HepG2 (cell line): ENCODE measurements around the gene UBE3D. TPM values are rescaled to one million over a fixed set of nuclear protein-coding genes. Genes with fewer than 3 reads are reported as not detected.

ENCODE experiments used
- ATAC-seq: fragments of 200-7000 bp; cut with Tn5 transposase; 3 replicates; pipeline ENCODE4 v1.9.1; 2020; ENCODE audit warnings: mild to moderate bottlenecking, moderate library complexity
- BruUV-seq: library from RNA; stranded (reverse); fragments of 400-500 nt; replicated peaks from 2 replicates; lab custom pipeline; 2021; lab: Mats Ljungman, UMichigan
- CTCF ChIA-PET: fragments of 300-600 bp; formaldehyde crosslinking; extraction: SDS; loops from one replicate; lab custom pipeline; 2021; ENCODE audit warnings: low total read pairs, inconsistent platforms, low intra/inter-chr PET ratio; lab: Yijun Ruan, JAX
- POLR2A ChIA-PET: fragments of 350-600 bp; sonication (Branson Sonifier 250); formaldehyde crosslinking; loops from one replicate; lab custom pipeline; 2020; ENCODE audit warnings: antibody characterized with exemption, inconsistent platforms; lab: Yijun Ruan, JAX
- DNase-seq: peaks from one replicate; pipeline ENCODE4 v3.0.0-alpha.2; 2015; ENCODE audit warnings: low spot score
- FAIRE-seq: peaks from 3 replicates; lab custom pipeline; 2011; peaks lifted over from hg19 to GRCh38; lab: Jason Lieb, UNC
- H2AFZ ChIP-seq: one replicate; pipeline ENCODE4 v1.6.1; 2011; ENCODE audit warnings: low read length, inconsistent platforms
- H3K27ac ChIP-seq: fragments of 300-600 bp; 3 replicates; pipeline ENCODE4 v1.8.0; 2011; ENCODE audit warnings: mixed run types, mild to moderate bottlenecking, mixed read lengths, low read length, inconsistent platforms; ENCODE audit not compliant: insufficient read depth; ENCODE audit errors: extremely low read length
- H3K27me3 ChIP-seq, 2 experiments: fragments of 200-600 bp in 1 of 2; 2 replicates in 1 of 2; 3 replicates in 1 of 2; pipeline versions ENCODE4 v1.6.0 to v1.8.0; 2011; ENCODE audit warnings: low read length in 2 of 2, mild to moderate bottlenecking in 2 of 2, moderate library complexity in 2 of 2, inconsistent platforms in 1 of 2; ENCODE audit not compliant: insufficient read depth in 2 of 2, control insufficient read depth in 1 of 2
- H3K36me3 ChIP-seq, 2 experiments: fragments of 200-600 bp in 1 of 2; replicated peaks in 1 of 2; 2 replicates in 1 of 2; 3 replicates in 1 of 2; pipeline versions ENCODE4 v1.5.1 to v1.8.0; 2011; ENCODE audit warnings: low read length in 2 of 2, inconsistent platforms in 1 of 2; ENCODE audit not compliant: insufficient read depth in 2 of 2, control insufficient read depth in 1 of 2
- H3K4me1 ChIP-seq: 2 replicates; pipeline ENCODE4 v1.5.1; 2012; ENCODE audit warnings: low read length, inconsistent platforms; ENCODE audit not compliant: insufficient read depth
- H3K4me2 ChIP-seq: 2 replicates; pipeline ENCODE4 v1.6.0; 2011; ENCODE audit warnings: low read depth, low read length, inconsistent platforms
- H3K4me3 ChIP-seq, 3 experiments: fragments of 200-600 bp in 1 of 3; sonication (generic), shearing (Covaris generic) in 1 of 3; replicated peaks in 1 of 3; 2 replicates each; pipeline ENCODE4 v1.5.1; 2011 to 2016; ENCODE audit warnings: low read length in 3 of 3, inconsistent platforms in 2 of 3, low read depth in 2 of 3, mild to moderate bottlenecking in 2 of 3, control low read depth in 1 of 3, mixed read lengths in 1 of 3; ENCODE audit not compliant: insufficient read depth in 1 of 3
- H3K79me2 ChIP-seq: one replicate; pipeline ENCODE4 v1.6.1; 2011; ENCODE audit warnings: low read length, inconsistent platforms; ENCODE audit not compliant: insufficient read depth
- H3K9ac ChIP-seq: 2 replicates; pipeline ENCODE4 v1.6.0; 2011; ENCODE audit warnings: mild to moderate bottlenecking, low read depth, low read length, inconsistent platforms; ENCODE audit not compliant: insufficient read depth
- H3K9me3 ChIP-seq: 2 replicates; pipeline ENCODE4 v1.5.1; 2012; ENCODE audit warnings: mild to moderate bottlenecking, low read length
- H4K20me1 ChIP-seq: 2 replicates; pipeline ENCODE4 v1.6.0; 2011; ENCODE audit warnings: inconsistent platforms, mild to moderate bottlenecking, low read length, moderate library complexity; ENCODE audit not compliant: insufficient read depth
- AGO1 ChIP-seq: fragments of 200-400 bp; formaldehyde crosslinking; IDR thresholded peaks from 2 replicates; pipeline ENCODE4 v1.6.1; 2017; ENCODE audit warnings: mild to moderate bottlenecking, low read depth, low read length, moderate library complexity; ENCODE audit not compliant: poor library complexity, severe bottlenecking
- ARID3A ChIP-seq: IDR thresholded peaks from 2 replicates; pipeline ENCODE4 v1.6.1; 2012; ENCODE audit warnings: low read depth, low read length, improper control_type of control experiment
- ATF7-NPFF ChIP-seq: sonication (generic); formaldehyde crosslinking; IDR thresholded peaks from 2 replicates; pipeline ENCODE4 v1.8.1; 2023; ENCODE audit warnings: mild to moderate bottlenecking, low read depth, missing genetic modification reagents, moderate library complexity
- DRAP1 ChIP-seq: IDR thresholded peaks from 2 replicates; pipeline ENCODE4 v1.6.1; 2016; ENCODE audit warnings: missing genetic modification reagents, missing compliant biosample characterization
- GMEB2 ChIP-seq: IDR thresholded peaks from 2 replicates; pipeline ENCODE4 v1.6.1; 2016; ENCODE audit warnings: missing biosample characterization, missing genetic modification reagents, low read depth
- IRF1 ChIP-seq: sonication (generic); formaldehyde crosslinking; IDR thresholded peaks from 2 replicates; pipeline ENCODE4 v1.4.0; 2020; ENCODE audit warnings: low read depth, mild to moderate bottlenecking, missing genetic modification reagents
- LBX2 ChIP-seq: sonication (generic); formaldehyde crosslinking; IDR thresholded peaks from 2 replicates; pipeline ENCODE4 v1.5.0; 2020; ENCODE audit warnings: missing genetic modification reagents, mild to moderate bottlenecking, borderline replicate concordance
- NFKB2 ChIP-seq: sonication (generic); formaldehyde crosslinking; IDR thresholded peaks from 2 replicates; pipeline ENCODE4 v1.4.0; 2020; ENCODE audit warnings: missing genetic modification reagents, borderline replicate concordance
- SRSF4 ChIP-seq: fragments of 200-400 bp; formaldehyde crosslinking; IDR thresholded peaks from one replicate; pipeline ENCODE4 v1.6.1; 2018; ENCODE audit warnings: mild to moderate bottlenecking, low read depth, low read length, moderate library complexity; ENCODE audit not compliant: poor library complexity, severe bottlenecking
- U2AF1 ChIP-seq: fragments of 200-400 bp; formaldehyde crosslinking; optimal IDR thresholded peaks from 2 replicates; pipeline ENCODE3; 2017; ENCODE audit warnings: mild to moderate bottlenecking, low read depth, low read length
- ZBTB1 ChIP-seq: sonication (generic); formaldehyde crosslinking; IDR thresholded peaks from 2 replicates; pipeline ENCODE4 v1.4.0; 2020; ENCODE audit warnings: missing genetic modification reagents, borderline replicate concordance
- ZBTB2 ChIP-seq: sonication (generic); formaldehyde crosslinking; IDR thresholded peaks from 2 replicates; pipeline ENCODE4 v1.8.0; 2022; ENCODE audit warnings: low read depth, missing genetic modification reagents
- ZNF225 ChIP-seq: sonication (generic); formaldehyde crosslinking; IDR thresholded peaks from 2 replicates; pipeline ENCODE4 v1.4.0; 2020; ENCODE audit warnings: mild to moderate bottlenecking, missing genetic modification reagents
- ZNF280B ChIP-seq: sonication (generic); formaldehyde crosslinking; IDR thresholded peaks from 2 replicates; pipeline ENCODE4 v1.5.0; 2020; ENCODE audit warnings: missing genetic modification reagents, mild to moderate bottlenecking, borderline replicate concordance
- ZNF446 ChIP-seq: sonication (generic); formaldehyde crosslinking; IDR thresholded peaks from 2 replicates; pipeline ENCODE4 v1.5.0; 2020; ENCODE audit warnings: mild to moderate bottlenecking, missing genetic modification reagents
- ZNF563 ChIP-seq: sonication (generic); formaldehyde crosslinking; IDR thresholded peaks from 2 replicates; pipeline ENCODE4 v1.8.0; 2022; ENCODE audit warnings: mild to moderate bottlenecking, moderate library complexity, missing genetic modification reagents
- WGBS: methylation state at CpG from one replicate; pipeline ENCODE4 v1.1.6; 2017; ENCODE audit warnings: low lambda C conversion rate; 5-methylcytosine and 5-hydroxymethylcytosine counted together
- in situ Hi-C: cut with HindIII; loops from 2 replicates; pipeline ENCODE4 v1.10.0; 2017; ENCODE audit warnings: low pct_unique_long_range_greater_than_20kb; ENCODE audit not compliant: extremely low pct_ligation_motif_present
- intact Hi-C: fragments of 100-400 bp; cut with micrococcal nuclease; formaldehyde crosslinking; loops from one replicate; pipeline ENCODE4 v1.10.0; 2022; ENCODE audit not compliant: unreplicated experiment
- polyA plus RNA-seq, 8 experiments: library from polyadenylated mRNA; depleted of rRNA in 3 of 8; stranded (reverse) in 7 of 8; unstranded in 1 of 8; fragments of >200 nt; fragmentation: Illumina TruSeq in 4 of 8; extraction: Trizol in 4 of 8; gene quantifications; 2 replicates each; pipeline versions ENCODE4 v1.2.1 to v1.2.3, GENCODE V29; 2011 to 2016; ENCODE audit warnings: low read depth in 4 of 8, missing spikeins in 1 of 8, mixed read lengths in 1 of 8; ENCODE audit not compliant: insufficient read depth in 1 of 8
- total RNA-seq, 5 experiments: library from RNA; depleted of rRNA; stranded (reverse); fragments of >200 nt; fragmentation: Illumina TruSeq; extraction: Trizol; gene quantifications; 2 replicates each; pipeline ENCODE4 v1.2.3, GENCODE V29; 2016; ENCODE audit warnings: low read depth in 1 of 5

Gene UBE3D
- total and polyA plus RNA-seq, 2 of the 13 experiments (the other 11 are each of a cell fraction or from before 2014, with no cell fraction given), result 5.1 to 11.4 TPM

GRCh38 chr6:82874867-82875266 is 190.8 kb downstream of the UBE3D start:
- FAIRE-seq (no peak), ATAC-seq (no peak), DNase-seq (no peak)
- Histone ChIP-seq H3K36me3 (no peaks in the 10 kb centered on the region), H3K4me3 (no peak overlapping the region), H3K9ac (no peak overlapping the region), H3K79me2 (no peaks in the 10 kb centered on the region), H4K20me1 (no peaks in the 10 kb centered on the region), H3K9me3 (no peaks in the 10 kb centered on the region), H3K27me3 (no peaks in the 10 kb centered on the region; a peak in 1 of 5 replicates), H3K4me1 (peaks cover 23% of the 10 kb centered on the region), H3K4me2 (no peak overlapping the region), H2AFZ (no peak overlapping the region), H3K27ac (no peak overlapping the region)
- BruUV-seq, result no TSS peak
- ChIA-PET CTCF (no interaction called here), POLR2A (no interaction called here)
- 19% methylated on average over 3 of the region's 3 CpGs for WGBS
- in situ Hi-C loops, result no loop called here
- intact Hi-C loops, result loop anchor here (5.0 kb wide), 1 partner anchor 628 kb away; the partner anchor contains the start of gene IBTK
- TF ChIP-seq ZBTB2 (CRISPR knock-in tag) (no peak), IRF1 (no peak), NFKB2 (CRISPR knock-in tag) (no peak), AGO1 (no peak), SRSF4 (no peak), ATF7-NPFF (CRISPR knock-in tag) (no peak), LBX2 (CRISPR knock-in tag) (no peak), ZNF563 (CRISPR knock-in tag) (no peak), ZNF446 (CRISPR knock-in tag) (no peak), GMEB2 (CRISPR knock-in tag) (no peak), U2AF1 (no peak), ZBTB1 (CRISPR knock-in tag) (no peak), ZNF225 (CRISPR knock-in tag) (no peak), DRAP1 (CRISPR knock-in tag) (no peak), ZNF280B (CRISPR knock-in tag) (no peak), ARID3A (no peak)
